Thyroid gland (tissue), 4 donors: ENCODE results near the gene PPOX. TPM values are rescaled to one million over a fixed set of nuclear protein-coding genes. Genes with fewer than 3 reads are reported as not detected.

Experiments used
- DNase-seq, 2 donors: peaks; one replicate each; pipeline ENCODE4 v3.0.0-alpha.2; 2019
- H3K27ac ChIP-seq, 3 donors: fragments of 200-600 bp; sonication (generic); 1 replicate in 2 of 3; 2 replicates in 1 of 3; pipeline ENCODE4 v1.5.1; 2016 to 2019; ENCODE audit warnings: mild to moderate bottlenecking in 1 of 3, moderate library complexity in 1 of 3
- H3K27me3 ChIP-seq: fragments of 200-600 bp; sonication (generic); one replicate; pipeline ENCODE4 v1.5.1; 2019
- H3K36me3 ChIP-seq, 2 donors: fragments of 200-600 bp; sonication (generic); one replicate each; pipeline ENCODE4 v1.5.1; 2016 to 2019
- H3K4me1 ChIP-seq, 2 donors: fragments of 200-600 bp; sonication (generic); one replicate each; pipeline ENCODE4 v1.5.1; 2017 to 2019
- H3K4me3 ChIP-seq, 3 donors: fragments of 200-600 bp; sonication (generic); replicated peaks in 1 of 3; 1 replicate in 2 of 3; 2 replicates in 1 of 3; pipeline ENCODE4 v1.5.1; 2016; ENCODE audit warnings: mild to moderate bottlenecking in 1 of 3
- H3K9me3 ChIP-seq: fragments of 200-600 bp; sonication (generic); one replicate; pipeline ENCODE4 v1.5.1; 2017
- CTCF ChIP-seq, 6 experiments: fragments of 200-600 bp in 3 of 6; fragments of 450-650 bp in 3 of 6; sonication (generic) in 3 of 6; IDR thresholded peaks; one replicate each; pipeline ENCODE4 v1.5.1; 2016 to 2019; ENCODE audit warnings: antibody characterized with exemption in 6 of 6, mild to moderate bottlenecking in 2 of 6, inconsistent platforms in 1 of 6, moderate library complexity in 1 of 6
- POLR2A ChIP-seq, 2 donors: fragments of 450-650 bp; IDR thresholded peaks; one replicate each; pipeline ENCODE4 v1.6.1; 2017; ENCODE audit warnings: antibody characterized with exemption in 2 of 2, mild to moderate bottlenecking in 2 of 2, moderate library complexity in 1 of 2
- WGBS, 2 donors: methylation state at CpG; one replicate each; pipeline ENCODE4 v1.1.5; 2017; 5-methylcytosine and 5-hydroxymethylcytosine counted together
- intact Hi-C: fragments of 100-400 bp; cut with DNase I; formaldehyde crosslinking; loops from one replicate; pipeline ENCODE4 v1.15.1; 2023
- small RNA-seq: library from RNA; depleted of rRNA; stranded (forward); fragments of <200 nt; gene quantifications from one replicate; pipeline ENCODE3, GENCODE V24; 2016
- total RNA-seq, 4 donors: library from RNA; depleted of rRNA; stranded (reverse); fragments of >200 nt; gene quantifications; one replicate each; pipeline ENCODE4 v1.2.3, GENCODE V29; 2016

The PPOX gene
- total RNA-seq, 4 donors from 2014 or later = 12.6 to 30.0 (median 21.8) TPM

GRCh38 chr1:161218301-161219077 lies 52.3 kb downstream of the PPOX start:
- DNase-seq = no peak
- H3K36me3 ChIP-seq = peaks cover 12 to 18% of the 10 kb centered on the region in 2 donors
- H3K9me3 ChIP-seq = no peaks in the 10 kb centered on the region
- H3K27me3 ChIP-seq = no peaks in the 10 kb centered on the region
- WGBS, 2 donors = 72 to 80% methylated on average over 8 of the region's 8 CpGs
- no peak overlapping the region for H3K27ac ChIP-seq
- intact Hi-C loops = no loop called here
- no peaks in the 10 kb centered on the region for H3K4me1 ChIP-seq
- no peak for TF ChIP-seq POLR2A (IDR thresholded peaks at IDR 0.05)
- no peak for TF ChIP-seq CTCF (IDR thresholded peaks at IDR 0.05)
- H3K4me3 ChIP-seq = no peak overlapping the region

- H3K9me3 ChIP-seq = no peaks in the 10 kb centered on the region
- intact Hi-C loops = no loop called here
- 91 to 92% methylated on average over 5 of the region's 5 CpGs for WGBS, 2 donors
- H3K4me1 ChIP-seq = no peaks in the 10 kb centered on the region
- TF ChIP-seq POLR2A (IDR thresholded peaks at IDR 0.05) (no peak), CTCF (IDR thresholded peaks at IDR 0.05) (no peak)
- peaks cover 4 to 10% of the 10 kb centered on the region in 2 donors for H3K36me3 ChIP-seq
- no peak overlapping the region for H3K4me3 ChIP-seq
- no peak overlapping the region for H3K27ac ChIP-seq
- DNase-seq = no peak
- H3K27me3 ChIP-seq = no peaks in the 10 kb centered on the region
Observed at GRCh38 chr1:161219078-161219892, 53.1 kb downstream of the PPOX start.

GRCh38 chr1:161220002-161220401 lies 53.8 kb downstream of the PPOX start:
- WGBS, 2 donors = 86 to 88% methylated on average over 5 of the region's 5 CpGs
- peaks cover 0 to under 1% of the 10 kb centered on the region in 2 donors for H3K4me1 ChIP-seq
- no peak for DNase-seq
- H3K36me3 ChIP-seq = peaks cover 0 to 2% of the 10 kb centered on the region in 2 donors
- no peaks in the 10 kb centered on the region for H3K27me3 ChIP-seq
- intact Hi-C loops = loop anchor here (10.0 kb wide), 1 partner anchor 45 kb away; the partner anchor contains the start of gene B4GALT3
- H3K9me3 ChIP-seq = no peaks in the 10 kb centered on the region
- TF ChIP-seq POLR2A (IDR thresholded peaks at IDR 0.05) (no peak), CTCF (IDR thresholded peaks at IDR 0.05) (no peak)
- no peak overlapping the region for H3K4me3 ChIP-seq
- H3K27ac ChIP-seq = no peak overlapping the region

Small RNA genes within 50 kb of the gene (small RNA-seq; reads per million reads assigned to genes)
- not detected for gene RF01225

Other genes starting within 250 kb of the PPOX start
- gene ITLN2, start 211.6 kb upstream of the PPOX start, total RNA-seq = not detected
- gene F11R, start 145.3 kb upstream of the PPOX start, total RNA-seq = 100 to 1,000 TPM in 2 of 4 donors, 10 to 100 TPM in 2; 80.8 to 122 (median 98.3) TPM
- gene TSTD1, start 127.5 kb upstream of the PPOX start, total RNA-seq = 100 to 1,000 TPM; 256 to 466 (median 320) TPM
- 10 to 100 TPM; 56.0 to 71.0 (median 70.3) TPM for gene USF1, start 120.4 kb upstream of the PPOX start, total RNA-seq
- gene ARHGAP30, start 96.5 kb upstream of the PPOX start, total RNA-seq = 1 to 10 TPM; 1.4 to 3.5 (median 2.9) TPM
- under 1 TPM in 1 of 4 donors, not detected in 3; 0.27 TPM for gene NECTIN4, start 76.9 kb upstream of the PPOX start, total RNA-seq
- gene KLHDC9, start 68.1 kb upstream of the PPOX start, total RNA-seq = 10 to 100 TPM in 3 of 4 donors, 1 to 10 TPM in 1; 6.9 to 31.8 (median 19.2) TPM
- gene PFDN2, start 48.4 kb upstream of the PPOX start, total RNA-seq = 10 to 100 TPM; 23.8 to 58.2 (median 30.3) TPM
- 10 to 100 TPM; 36.4 to 50.4 (median 47.9) TPM for gene NIT1, start 48.3 kb upstream of the PPOX start, total RNA-seq
- gene DEDD, start 33.8 kb upstream of the PPOX start, total RNA-seq = 10 to 100 TPM; 27.5 to 34.6 (median 31.1) TPM
- gene UFC1, start 12.4 kb upstream of the PPOX start, total RNA-seq = 10 to 100 TPM; 37.6 to 90.4 (median 62.1) TPM
- gene USP21, start 6.9 kb upstream of the PPOX start, total RNA-seq = 10 to 100 TPM; 21.2 to 27.6 (median 23.0) TPM
- gene B4GALT3, start 11.1 kb downstream of the PPOX start, total RNA-seq = 10 to 100 TPM; 24.1 to 34.0 (median 29.2) TPM
- 10 to 100 TPM in 1 of 4 donors, 1 to 10 TPM in 3; 4.6 to 24.4 (median 9.4) TPM for gene ADAMTS4, start 32.6 kb downstream of the PPOX start, total RNA-seq
- gene NDUFS2, start 35.9 kb downstream of the PPOX start, total RNA-seq = 100 to 1,000 TPM in 2 of 4 donors, 10 to 100 TPM in 2; 75.4 to 122 (median 99.9) TPM
- gene FCER1G, start 48.9 kb downstream of the PPOX start, total RNA-seq = 10 to 100 TPM; 16.3 to 70.9 (median 22.3) TPM
- gene APOA2, start 57.2 kb downstream of the PPOX start, total RNA-seq = not detected
- 10 to 100 TPM in 1 of 4 donors, 1 to 10 TPM in 3; 7.0 to 12.4 (median 8.3) TPM for gene TOMM40L, start 59.6 kb downstream of the PPOX start, total RNA-seq
- not detected for gene NR1I3, start 71.8 kb downstream of the PPOX start, total RNA-seq
- gene PCP4L1, start 92.3 kb downstream of the PPOX start, total RNA-seq = under 1 TPM; 0.39 to 0.83 (median 0.61) TPM
- 1 to 10 TPM in 2 of 4 donors, under 1 TPM in 2; 0.67 to 1.9 (median 0.93) TPM for gene MPZ, start 143.5 kb downstream of the PPOX start, total RNA-seq
- gene SDHC, start 148.0 kb downstream of the PPOX start, total RNA-seq = 100 to 1,000 TPM in 3 of 4 donors, 10 to 100 TPM in 1; 49.1 to 174 (median 111) TPM
- gene CFAP126, start 201.4 kb downstream of the PPOX start, total RNA-seq = not detected